Endothelial cell of hepatic sinusoid (primary cell): ENCODE results near the gene NUDT9.
"Not testable (repeated sequence)": the region's sequence is repeated elsewhere in the genome, so short reads cannot be mapped to it uniquely, and the experiment has no call there.

Experiments used
- in situ Hi-C: cut with HindIII; loops from 2 replicates; pipeline ENCODE4 v1.10.0; 2017; ENCODE audit warnings: low sequenced_read_pairs

Gene NUDT9

GRCh38 chr4:87406902-87407301, 15.5 kb upstream of the NUDT9 start:
- in situ Hi-C loops: not testable (repeated sequence)

GRCh38 chr4:87409420-87409939, 12.9 kb upstream of the NUDT9 start:
- in situ Hi-C loops: no loop called here

- in situ Hi-C loops: no loop called here
Measured at GRCh38 chr4:87410157-87410556, 12.2 kb upstream of the NUDT9 start.

GRCh38 chr4:87410679-87411078, 11.7 kb upstream of the NUDT9 start:
- in situ Hi-C loops: no loop called here

- in situ Hi-C loops: no loop called here
Measured at GRCh38 chr4:87414816-87415215, 7.6 kb upstream of the NUDT9 start.

- in situ Hi-C loops: no loop called here
Measured at GRCh38 chr4:87416965-87417364, 5.4 kb upstream of the NUDT9 start.

GRCh38 chr4:87418410-87418809, 4.0 kb upstream of the NUDT9 start:
- in situ Hi-C loops: not testable (repeated sequence)

- in situ Hi-C loops: no loop called here
Measured at GRCh38 chr4:87419578-87420249, 2.7 kb upstream of the NUDT9 start.

- in situ Hi-C loops: no loop called here
Measured at GRCh38 chr4:87420276-87420830, 2.0 kb upstream of the NUDT9 start.

- in situ Hi-C loops: no loop called here
Measured at GRCh38 chr4:87423317-87424098, 1.1 kb downstream of the NUDT9 start.

GRCh38 chr4:87424099-87424543, 1.7 kb downstream of the NUDT9 start:
- in situ Hi-C loops: not testable (repeated sequence)

- in situ Hi-C loops: no loop called here
Measured at GRCh38 chr4:87425711-87426110, 3.3 kb downstream of the NUDT9 start.

GRCh38 chr4:87426865-87427517, 4.6 kb downstream of the NUDT9 start:
- in situ Hi-C loops: no loop called here

GRCh38 chr4:87427518-87427868, 5.1 kb downstream of the NUDT9 start:
- in situ Hi-C loops: no loop called here

- in situ Hi-C loops: no loop called here
Measured at GRCh38 chr4:87428979-87429378, 6.6 kb downstream of the NUDT9 start.

GRCh38 chr4:87430038-87430437, 7.7 kb downstream of the NUDT9 start:
- in situ Hi-C loops: no loop called here

- in situ Hi-C loops: no loop called here
Measured at GRCh38 chr4:87433342-87433741, 11.0 kb downstream of the NUDT9 start.

GRCh38 chr4:87442889-87443288, 20.5 kb downstream of the NUDT9 start:
- in situ Hi-C loops: no loop called here

- in situ Hi-C loops: no loop called here
Measured at GRCh38 chr4:87444741-87445140, 22.4 kb downstream of the NUDT9 start.

- in situ Hi-C loops: no loop called here
Measured at GRCh38 chr4:87445964-87446363, 23.6 kb downstream of the NUDT9 start.

GRCh38 chr4:87446375-87446774, 24.0 kb downstream of the NUDT9 start:
- in situ Hi-C loops: not testable (repeated sequence)
